Naive thymus-derived CD8-positive, alpha-beta T cell (primary cell): ENCODE results near the gene NUMB. TPM values are rescaled to one million over a fixed set of nuclear protein-coding genes. Genes with fewer than 3 reads are reported as not detected.

Experiments used
- ATAC-seq, 2 donors: fragments of 150-1000 bp; cut with Tn5 transposase in 1 of 2; sonication (Bioruptor Pico), chemical (Tn5 transposase) in 1 of 2; 1 replicate in 1 of 2; 2 replicates in 1 of 2; pipeline ENCODE4 v1.10.0; 2021; ENCODE audit warnings: mild to moderate bottlenecking in 2 of 2, moderate library complexity in 2 of 2
- POLR2A ChIA-PET: fragments of 350-600 bp; sonication (Branson Sonifier 250); formaldehyde crosslinking; loops from one replicate; lab custom pipeline; 2021; ENCODE audit warnings: antibody characterized with exemption; lab: Charles Lee
- DNase-seq, 10 donors: peaks; one replicate each; pipeline versions ENCODE4 v3.0.0 to v3.0.0-alpha.2; 2020 to 2022
- H3K27ac Mint-ChIP-seq, 10 donors: one replicate each; pipeline ENCODE4 v1.8.0; 2020 to 2022; ENCODE audit warnings: mild to moderate bottlenecking in 10 of 10, mixed read lengths in 10 of 10, moderate library complexity in 4 of 10, inconsistent platforms in 1 of 10
- H3K27me3 Mint-ChIP-seq, 5 donors: one replicate each; pipeline ENCODE4 v1.8.0; 2021 to 2022; ENCODE audit warnings: mixed read lengths in 5 of 5
- H3K36me3 Mint-ChIP-seq, 3 donors: one replicate each; pipeline ENCODE4 v1.8.0; 2020 to 2022; ENCODE audit warnings: mixed read lengths in 3 of 3, mild to moderate bottlenecking in 2 of 3, inconsistent platforms in 1 of 3
- H3K4me1 Mint-ChIP-seq, 4 donors: one replicate each; pipeline ENCODE4 v1.8.0; 2021 to 2022; ENCODE audit warnings: mixed read lengths in 4 of 4
- H3K4me3 Mint-ChIP-seq, 10 donors: one replicate each; pipeline ENCODE4 v1.8.0; 2020 to 2022; ENCODE audit warnings: mild to moderate bottlenecking in 10 of 10, mixed read lengths in 10 of 10, moderate library complexity in 6 of 10, inconsistent platforms in 1 of 10
- H3K9me3 Mint-ChIP-seq, 9 donors: one replicate each; pipeline ENCODE4 v1.8.0; 2020 to 2022; ENCODE audit warnings: mixed read lengths in 9 of 9, mild to moderate bottlenecking in 3 of 9, inconsistent platforms in 1 of 9, moderate library complexity in 1 of 9
- polyA plus RNA-seq, 3 donors: library from polyadenylated mRNA; unstranded; fragments of 300-500 nt; fragmentation: Illumina TruSeq; gene quantifications; one replicate each; pipeline ENCODE4 v1.2.3, GENCODE V29; 2021
- total RNA-seq, 8 experiments: library from RNA in 2 of 8; stranded (reverse) in 2 of 8; gene quantifications; one replicate each; pipeline ENCODE4 v1.2.3 and lab custom pipeline; 2021 to 2026

The NUMB gene
- total and polyA plus RNA-seq, 5 experiments from 2014 or later = 24.5 to 51.2 (median 34.7) TPM

- H3K4me3 Mint-ChIP-seq = no peak overlapping the region
- POLR2A ChIA-PET = no interaction called here
- H3K9me3 Mint-ChIP-seq = peaks cover 0 to 2% (median 0%) of the 10 kb centered on the region in 9 donors
- H3K4me1 Mint-ChIP-seq = peaks cover 5 to 21% (median 16%) of the 10 kb centered on the region in 4 donors
- DNase-seq = no peak
- H3K27me3 Mint-ChIP-seq = peaks cover 0 to 18% (median 6%) of the 10 kb centered on the region in 5 donors
- H3K27ac Mint-ChIP-seq = no peak overlapping the region
- ATAC-seq = no peak
- peaks cover 0 to 45% (median 16%) of the 10 kb centered on the region in 3 donors for H3K36me3 Mint-ChIP-seq
Observed at GRCh38 chr14:73273799-73274198, 184.5 kb downstream of the NUMB start.

- peak overlapping the region in 1 of 10 donors; percentile 4 for H3K27ac Mint-ChIP-seq
- POLR2A ChIA-PET = no interaction called here
- peaks cover 0 to 2% (median 0%) of the 10 kb centered on the region in 9 donors for H3K9me3 Mint-ChIP-seq
- peaks cover 0 to 36% (median 16%) of the 10 kb centered on the region in 3 donors for H3K36me3 Mint-ChIP-seq
- no peak for ATAC-seq
- H3K4me1 Mint-ChIP-seq = peaks cover 7 to 21% (median 16%) of the 10 kb centered on the region in 4 donors
- no peak for DNase-seq
- peaks cover 1 to 32% (median 12%) of the 10 kb centered on the region in 5 donors for H3K27me3 Mint-ChIP-seq
- no peak overlapping the region for H3K4me3 Mint-ChIP-seq
Observed at GRCh38 chr14:73272393-73272792, 186.0 kb downstream of the NUMB start.

- H3K36me3 Mint-ChIP-seq = peaks cover 0 to 17% (median 2%) of the 10 kb centered on the region in 3 donors
- H3K27me3 Mint-ChIP-seq = peaks cover 1 to 50% (median 15%) of the 10 kb centered on the region in 5 donors
- DNase-seq (peak in 1 of 10 donors; percentile 21), ATAC-seq (peak; percentile 61 to 75)
- H3K9me3 Mint-ChIP-seq = peaks cover 0 to 2% (median 0%) of the 10 kb centered on the region in 9 donors
- POLR2A ChIA-PET = no interaction called here
- peaks cover 7 to 21% (median 16%) of the 10 kb centered on the region in 4 donors for H3K4me1 Mint-ChIP-seq
- H3K4me3 Mint-ChIP-seq = peak overlapping the region; percentile 34 to 83 (median 71)
- H3K27ac Mint-ChIP-seq = peak overlapping the region in 3 of 10 donors; percentile 18 to 64 (median 37)
Observed at GRCh38 chr14:73269729-73270531, 188.4 kb downstream of the NUMB start.

GRCh38 chr14:73267474-73267873 lies 190.9 kb downstream of the NUMB start:
- POLR2A ChIA-PET = no interaction called here
- ATAC-seq (no peak), DNase-seq (no peak)
- peaks cover 1 to 65% (median 28%) of the 10 kb centered on the region in 5 donors for H3K27me3 Mint-ChIP-seq
- H3K9me3 Mint-ChIP-seq = peaks cover 0 to 2% (median 0%) of the 10 kb centered on the region in 9 donors
- H3K4me1 Mint-ChIP-seq = peaks cover 10 to 21% (median 16%) of the 10 kb centered on the region in 4 donors
- no peaks in the 10 kb centered on the region for H3K36me3 Mint-ChIP-seq
- no peak overlapping the region for H3K27ac Mint-ChIP-seq
- no peak overlapping the region for H3K4me3 Mint-ChIP-seq

- POLR2A ChIA-PET = interaction anchor here (0.6 kb wide), 1 partner anchor 238 kb away, joined by 3 read pairs; no protein-coding TSS in a partner anchor
- no peak overlapping the region for H3K4me3 Mint-ChIP-seq
- H3K4me1 Mint-ChIP-seq = peaks cover 10 to 21% (median 16%) of the 10 kb centered on the region in 4 donors
- H3K27ac Mint-ChIP-seq = no peak overlapping the region
- H3K36me3 Mint-ChIP-seq = no peaks in the 10 kb centered on the region
- ATAC-seq = no peak
- no peak for DNase-seq
- H3K9me3 Mint-ChIP-seq = peaks cover 0 to 2% (median 0%) of the 10 kb centered on the region in 9 donors
- peaks cover 1 to 65% (median 30%) of the 10 kb centered on the region in 5 donors for H3K27me3 Mint-ChIP-seq
Observed at GRCh38 chr14:73266317-73266716, 192.0 kb downstream of the NUMB start.

GRCh38 chr14:73265721-73266046 lies 192.7 kb downstream of the NUMB start:
- Mint-ChIP-seq H3K27ac (no peak overlapping the region), H3K4me1 (peaks cover 10 to 18% (median 14%) of the 10 kb centered on the region in 4 donors), H3K4me3 (no peak overlapping the region), H3K36me3 (no peaks in the 10 kb centered on the region), H3K27me3 (peaks cover 1 to 64% (median 30%) of the 10 kb centered on the region in 5 donors), H3K9me3 (peaks cover 0 to 2% (median 0%) of the 10 kb centered on the region in 9 donors)
- POLR2A ChIA-PET = no interaction called here
- DNase-seq (no peak), ATAC-seq (no peak)

- ATAC-seq (no peak), DNase-seq (no peak)
- peak overlapping the region in 1 of 10 donors; percentile 74 for H3K27ac Mint-ChIP-seq
Observed at GRCh38 chr14:73264885-73265720, 193.2 kb downstream of the NUMB start.

GRCh38 chr14:73264080-73264884 lies 194.1 kb downstream of the NUMB start:
- Mint-ChIP-seq H3K4me3 (peak overlapping the region in 1 of 10 donors; percentile 24), H3K4me1 (peaks cover 1 to 6% (median 3%) of the 10 kb centered on the region in 4 donors), H3K27ac (no peak overlapping the region), H3K9me3 (no peaks in the 10 kb centered on the region), H3K36me3 (no peaks in the 10 kb centered on the region), H3K27me3 (peaks cover 0 to 52% (median 26%) of the 10 kb centered on the region in 5 donors)
- DNase-seq = no peak
- no peak for ATAC-seq
- POLR2A ChIA-PET = no interaction called here

More at GRCh38 chr14:73264885-73265720, 193.2 kb downstream of the NUMB start:
- peaks cover 0 to 58% (median 27%) of the 10 kb centered on the region in 5 donors for H3K27me3 Mint-ChIP-seq
- no peak overlapping the region for H3K4me3 Mint-ChIP-seq
- H3K36me3 Mint-ChIP-seq = no peaks in the 10 kb centered on the region
- POLR2A ChIA-PET = no interaction called here
- H3K4me1 Mint-ChIP-seq = peaks cover 7 to 12% (median 9%) of the 10 kb centered on the region in 4 donors
- no peaks in the 10 kb centered on the region for H3K9me3 Mint-ChIP-seq

GRCh38 chr14:73263606-73264005 lies 194.7 kb downstream of the NUMB start:
- Mint-ChIP-seq H3K9me3 (no peaks in the 10 kb centered on the region), H3K36me3 (no peaks in the 10 kb centered on the region), H3K4me1 (peaks cover 0 to 4% (median 0%) of the 10 kb centered on the region in 4 donors), H3K27me3 (peaks cover 0 to 45% (median 21%) of the 10 kb centered on the region in 5 donors), H3K4me3 (no peak overlapping the region), H3K27ac (no peak overlapping the region)
- ATAC-seq (no peak), DNase-seq (no peak)
- POLR2A ChIA-PET = no interaction called here

GRCh38 chr14:73262427-73263183 lies 195.7 kb downstream of the NUMB start:
- Mint-ChIP-seq H3K4me3 (no peak overlapping the region), H3K27ac (no peak overlapping the region), H3K36me3 (no peaks in the 10 kb centered on the region), H3K9me3 (no peaks in the 10 kb centered on the region), H3K27me3 (peaks cover 0 to 35% (median 14%) of the 10 kb centered on the region in 5 donors), H3K4me1 (peaks cover 0 to 3% (median 0%) of the 10 kb centered on the region in 4 donors)
- POLR2A ChIA-PET = no interaction called here
- ATAC-seq (no peak), DNase-seq (peak in 1 of 10 donors; percentile 12)
